ENCODE measurements around the gene ENPP6.

GRCh38 chr4:184189966-184190365, 27.7 kb downstream of the ENPP6 start:
- TF ChIP-seq REST (IDR thresholded peaks at IDR 0.05; ENCODE audit: unreplicated experiment) = no peak
- TF ChIP-seq, protein P1, sequence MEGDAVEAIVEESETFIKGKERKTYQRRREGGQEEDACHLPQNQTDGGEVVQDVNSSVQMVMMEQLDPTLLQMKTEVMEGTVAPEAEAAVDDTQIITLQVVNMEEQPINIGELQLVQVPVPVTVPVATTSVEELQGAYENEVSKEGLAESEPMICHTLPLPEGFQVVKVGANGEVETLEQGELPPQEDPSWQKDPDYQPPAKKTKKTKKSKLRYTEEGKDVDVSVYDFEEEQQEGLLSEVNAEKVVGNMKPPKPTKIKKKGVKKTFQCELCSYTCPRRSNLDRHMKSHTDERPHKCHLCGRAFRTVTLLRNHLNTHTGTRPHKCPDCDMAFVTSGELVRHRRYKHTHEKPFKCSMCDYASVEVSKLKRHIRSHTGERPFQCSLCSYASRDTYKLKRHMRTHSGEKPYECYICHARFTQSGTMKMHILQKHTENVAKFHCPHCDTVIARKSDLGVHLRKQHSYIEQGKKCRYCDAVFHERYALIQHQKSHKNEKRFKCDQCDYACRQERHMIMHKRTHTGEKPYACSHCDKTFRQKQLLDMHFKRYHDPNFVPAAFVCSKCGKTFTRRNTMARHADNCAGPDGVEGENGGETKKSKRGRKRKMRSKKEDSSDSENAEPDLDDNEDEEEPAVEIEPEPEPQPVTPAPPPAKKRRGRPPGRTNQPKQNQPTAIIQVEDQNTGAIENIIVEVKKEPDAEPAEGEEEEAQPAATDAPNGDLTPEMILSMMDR (conservative IDR thresholded peaks at IDR 0.05; ENCODE audit: low read depth in 2 of 2) = no peak
- TF ChIP-seq POLR2AphosphoS5 (IDR thresholded peaks at IDR 0.05; ENCODE audit: low read depth) = no peak
- no peak for TF ChIP-seq CREB1 (CRISPR knock-in tag; IDR thresholded peaks at IDR 0.05; ENCODE audit: low read depth)
- no peak for TF ChIP-seq EZH2 (IDR thresholded peaks at IDR 0.05; ENCODE audit: low read depth, unreplicated experiment)
- no peak for TF ChIP-seq EZH2phosphoT487 (IDR thresholded peaks at IDR 0.05; ENCODE audit: unreplicated experiment)
- TF ChIP-seq NANOG (IDR thresholded peaks at IDR 0.05; ENCODE audit: borderline replicate concordance) = no peak
- TF ChIP-seq JUNB (IDR thresholded peaks at IDR 0.05; ENCODE audit: unreplicated experiment) = no peak
- no peak for TF ChIP-seq ZNF331 (CRISPR knock-in tag; IDR thresholded peaks at IDR 0.05; ENCODE audit: low read depth)
- TF ChIP-seq ZNF114 (CRISPR knock-in tag; IDR thresholded peaks at IDR 0.05) = no peak
- TF ChIP-seq ETS1 (IDR thresholded peaks at IDR 0.05) = no peak
- TF ChIP-seq STAT1 (IDR thresholded peaks at IDR 0.05; ENCODE audit: unreplicated experiment) = no peak
- TF ChIP-seq, protein P2, sequence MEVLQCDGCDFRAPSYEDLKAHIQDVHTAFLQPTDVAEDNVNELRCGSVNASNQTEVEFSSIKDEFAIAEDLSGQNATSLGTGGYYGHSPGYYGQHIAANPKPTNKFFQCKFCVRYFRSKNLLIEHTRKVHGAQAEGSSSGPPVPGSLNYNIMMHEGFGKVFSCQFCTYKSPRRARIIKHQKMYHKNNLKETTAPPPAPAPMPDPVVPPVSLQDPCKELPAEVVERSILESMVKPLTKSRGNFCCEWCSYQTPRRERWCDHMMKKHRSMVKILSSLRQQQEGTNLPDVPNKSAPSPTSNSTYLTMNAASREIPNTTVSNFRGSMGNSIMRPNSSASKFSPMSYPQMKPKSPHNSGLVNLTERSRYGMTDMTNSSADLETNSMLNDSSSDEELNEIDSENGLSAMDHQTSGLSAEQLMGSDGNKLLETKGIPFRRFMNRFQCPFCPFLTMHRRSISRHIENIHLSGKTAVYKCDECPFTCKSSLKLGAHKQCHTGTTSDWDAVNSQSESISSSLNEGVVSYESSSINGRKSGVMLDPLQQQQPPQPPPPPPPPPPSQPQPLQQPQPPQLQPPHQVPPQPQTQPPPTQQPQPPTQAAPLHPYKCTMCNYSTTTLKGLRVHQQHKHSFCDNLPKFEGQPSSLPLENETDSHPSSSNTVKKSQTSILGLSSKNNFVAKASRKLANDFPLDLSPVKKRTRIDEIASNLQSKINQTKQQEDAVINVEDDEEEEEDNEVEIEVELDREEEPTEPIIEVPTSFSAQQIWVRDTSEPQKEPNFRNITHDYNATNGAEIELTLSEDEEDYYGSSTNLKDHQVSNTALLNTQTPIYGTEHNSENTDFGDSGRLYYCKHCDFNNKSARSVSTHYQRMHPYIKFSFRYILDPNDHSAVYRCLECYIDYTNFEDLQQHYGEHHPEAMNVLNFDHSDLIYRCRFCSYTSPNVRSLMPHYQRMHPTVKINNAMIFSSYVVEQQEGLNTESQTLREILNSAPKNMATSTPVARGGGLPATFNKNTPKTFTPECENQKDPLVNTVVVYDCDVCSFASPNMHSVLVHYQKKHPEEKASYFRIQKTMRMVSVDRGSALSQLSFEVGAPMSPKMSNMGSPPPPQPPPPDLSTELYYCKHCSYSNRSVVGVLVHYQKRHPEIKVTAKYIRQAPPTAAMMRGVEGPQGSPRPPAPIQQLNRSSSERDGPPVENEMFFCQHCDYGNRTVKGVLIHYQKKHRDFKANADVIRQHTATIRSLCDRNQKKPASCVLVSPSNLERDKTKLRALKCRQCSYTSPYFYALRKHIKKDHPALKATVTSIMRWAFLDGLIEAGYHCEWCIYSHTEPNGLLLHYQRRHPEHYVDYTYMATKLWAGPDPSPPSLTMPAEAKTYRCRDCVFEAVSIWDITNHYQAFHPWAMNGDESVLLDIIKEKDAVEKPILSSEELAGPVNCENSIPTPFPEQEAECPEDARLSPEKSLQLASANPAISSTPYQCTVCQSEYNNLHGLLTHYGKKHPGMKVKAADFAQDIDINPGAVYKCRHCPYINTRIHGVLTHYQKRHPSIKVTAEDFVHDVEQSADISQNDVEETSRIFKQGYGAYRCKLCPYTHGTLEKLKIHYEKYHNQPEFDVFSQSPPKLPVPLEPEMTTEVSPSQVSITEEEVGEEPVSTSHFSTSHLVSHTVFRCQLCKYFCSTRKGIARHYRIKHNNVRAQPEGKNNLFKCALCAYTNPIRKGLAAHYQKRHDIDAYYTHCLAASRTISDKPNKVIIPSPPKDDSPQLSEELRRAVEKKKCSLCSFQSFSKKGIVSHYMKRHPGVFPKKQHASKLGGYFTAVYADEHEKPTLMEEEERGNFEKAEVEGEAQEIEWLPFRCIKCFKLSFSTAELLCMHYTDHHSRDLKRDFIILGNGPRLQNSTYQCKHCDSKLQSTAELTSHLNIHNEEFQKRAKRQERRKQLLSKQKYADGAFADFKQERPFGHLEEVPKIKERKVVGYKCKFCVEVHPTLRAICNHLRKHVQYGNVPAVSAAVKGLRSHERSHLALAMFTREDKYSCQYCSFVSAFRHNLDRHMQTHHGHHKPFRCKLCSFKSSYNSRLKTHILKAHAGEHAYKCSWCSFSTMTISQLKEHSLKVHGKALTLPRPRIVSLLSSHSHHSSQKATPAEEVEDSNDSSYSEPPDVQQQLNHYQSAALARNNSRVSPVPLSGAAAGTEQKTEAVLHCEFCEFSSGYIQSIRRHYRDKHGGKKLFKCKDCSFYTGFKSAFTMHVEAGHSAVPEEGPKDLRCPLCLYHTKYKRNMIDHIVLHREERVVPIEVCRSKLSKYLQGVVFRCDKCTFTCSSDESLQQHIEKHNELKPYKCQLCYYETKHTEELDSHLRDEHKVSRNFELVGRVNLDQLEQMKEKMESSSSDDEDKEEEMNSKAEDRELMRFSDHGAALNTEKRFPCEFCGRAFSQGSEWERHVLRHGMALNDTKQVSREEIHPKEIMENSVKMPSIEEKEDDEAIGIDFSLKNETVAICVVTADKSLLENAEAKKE (CRISPR knock-in tag; IDR thresholded peaks at IDR 0.05) = no peak
